ENCODE results near the gene ADGRD2. TPM values are rescaled to one million over a fixed set of nuclear protein-coding genes. Genes with fewer than 3 reads are reported as not detected.

ADGRD2 gene
- total and polyA plus RNA-seq, 2 of the 13 experiments (the other 11 are each of a cell fraction or from before 2014, with no cell fraction given): not detected

DNA sequence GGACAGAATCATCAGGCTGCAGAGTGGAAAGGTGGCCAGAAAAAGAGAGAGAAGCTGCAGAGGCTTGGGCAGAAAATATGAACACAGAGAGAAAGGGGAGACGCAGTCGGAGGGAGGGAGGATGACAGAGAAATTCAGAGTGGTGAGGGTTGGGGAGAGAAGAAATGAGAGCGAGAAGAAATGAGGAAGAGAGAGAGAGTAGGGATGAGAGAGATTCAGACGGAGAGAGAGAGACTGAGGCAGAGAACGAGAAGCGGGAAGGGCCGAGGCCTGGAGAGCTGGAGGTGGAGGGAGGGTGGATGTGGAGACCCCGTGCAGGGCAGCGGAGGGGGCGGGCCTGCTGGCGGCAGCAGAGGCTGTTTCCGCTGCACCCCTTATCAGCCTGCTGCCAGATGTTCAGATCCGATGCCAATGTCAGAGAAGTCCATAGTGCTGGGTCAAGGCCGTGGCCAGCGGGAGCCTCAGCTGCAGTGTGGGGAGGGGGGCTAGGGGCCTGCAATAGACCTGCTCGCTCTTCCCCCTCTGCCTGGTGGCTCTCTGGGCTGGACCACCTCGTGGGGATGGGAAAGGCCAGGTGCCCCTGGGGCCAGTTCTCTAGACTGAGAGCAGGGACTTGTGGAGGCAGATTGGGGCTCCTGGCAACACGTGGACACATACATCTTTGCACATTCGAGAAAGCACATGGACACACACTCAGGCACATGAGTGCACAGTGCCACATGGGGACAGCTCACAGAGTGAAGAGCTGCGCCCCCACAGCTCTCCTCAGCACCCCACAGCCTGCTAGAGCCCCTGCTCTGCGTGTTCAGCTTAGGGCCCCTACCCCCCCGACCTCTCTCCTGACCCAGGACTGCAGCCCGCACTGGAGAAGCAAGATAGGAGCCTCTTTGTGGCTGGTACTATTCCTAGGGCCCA lies 61.9 kb downstream of the ADGRD2 start (continued):
- TF ChIP-seq, protein P1, sequence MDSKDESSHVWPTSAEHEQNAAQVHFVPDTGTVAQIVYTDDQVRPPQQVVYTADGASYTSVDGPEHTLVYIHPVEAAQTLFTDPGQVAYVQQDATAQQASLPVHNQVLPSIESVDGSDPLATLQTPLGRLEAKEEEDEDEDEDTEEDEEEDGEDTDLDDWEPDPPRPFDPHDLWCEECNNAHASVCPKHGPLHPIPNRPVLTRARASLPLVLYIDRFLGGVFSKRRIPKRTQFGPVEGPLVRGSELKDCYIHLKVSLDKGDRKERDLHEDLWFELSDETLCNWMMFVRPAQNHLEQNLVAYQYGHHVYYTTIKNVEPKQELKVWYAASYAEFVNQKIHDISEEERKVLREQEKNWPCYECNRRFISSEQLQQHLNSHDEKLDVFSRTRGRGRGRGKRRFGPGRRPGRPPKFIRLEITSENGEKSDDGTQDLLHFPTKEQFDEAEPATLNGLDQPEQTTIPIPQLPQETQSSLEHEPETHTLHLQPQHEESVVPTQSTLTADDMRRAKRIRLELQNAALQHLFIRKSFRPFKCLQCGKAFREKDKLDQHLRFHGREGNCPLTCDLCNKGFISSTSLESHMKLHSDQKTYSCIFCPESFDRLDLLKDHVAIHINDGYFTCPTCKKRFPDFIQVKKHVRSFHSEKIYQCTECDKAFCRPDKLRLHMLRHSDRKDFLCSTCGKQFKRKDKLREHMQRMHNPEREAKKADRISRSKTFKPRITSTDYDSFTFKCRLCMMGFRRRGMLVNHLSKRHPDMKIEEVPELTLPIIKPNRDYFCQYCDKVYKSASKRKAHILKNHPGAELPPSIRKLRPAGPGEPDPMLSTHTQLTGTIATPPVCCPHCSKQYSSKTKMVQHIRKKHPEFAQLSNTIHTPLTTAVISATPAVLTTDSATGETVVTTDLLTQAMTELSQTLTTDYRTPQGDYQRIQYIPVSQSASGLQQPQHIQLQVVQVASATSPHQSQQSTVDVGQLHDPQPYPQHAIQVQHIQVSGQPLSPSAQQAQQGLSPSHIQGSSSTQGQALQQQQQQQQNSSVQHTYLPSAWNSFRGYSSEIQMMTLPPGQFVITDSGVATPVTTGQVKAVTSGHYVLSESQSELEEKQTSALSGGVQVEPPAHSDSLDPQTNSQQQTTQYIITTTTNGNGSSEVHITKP (CRISPR knock-in tag; IDR thresholded peaks at IDR 0.05; ENCODE audit: low read depth): peak; percentile 78; the same call in 1 of the 2 replicates
- TF ChIP-seq, protein P2, sequence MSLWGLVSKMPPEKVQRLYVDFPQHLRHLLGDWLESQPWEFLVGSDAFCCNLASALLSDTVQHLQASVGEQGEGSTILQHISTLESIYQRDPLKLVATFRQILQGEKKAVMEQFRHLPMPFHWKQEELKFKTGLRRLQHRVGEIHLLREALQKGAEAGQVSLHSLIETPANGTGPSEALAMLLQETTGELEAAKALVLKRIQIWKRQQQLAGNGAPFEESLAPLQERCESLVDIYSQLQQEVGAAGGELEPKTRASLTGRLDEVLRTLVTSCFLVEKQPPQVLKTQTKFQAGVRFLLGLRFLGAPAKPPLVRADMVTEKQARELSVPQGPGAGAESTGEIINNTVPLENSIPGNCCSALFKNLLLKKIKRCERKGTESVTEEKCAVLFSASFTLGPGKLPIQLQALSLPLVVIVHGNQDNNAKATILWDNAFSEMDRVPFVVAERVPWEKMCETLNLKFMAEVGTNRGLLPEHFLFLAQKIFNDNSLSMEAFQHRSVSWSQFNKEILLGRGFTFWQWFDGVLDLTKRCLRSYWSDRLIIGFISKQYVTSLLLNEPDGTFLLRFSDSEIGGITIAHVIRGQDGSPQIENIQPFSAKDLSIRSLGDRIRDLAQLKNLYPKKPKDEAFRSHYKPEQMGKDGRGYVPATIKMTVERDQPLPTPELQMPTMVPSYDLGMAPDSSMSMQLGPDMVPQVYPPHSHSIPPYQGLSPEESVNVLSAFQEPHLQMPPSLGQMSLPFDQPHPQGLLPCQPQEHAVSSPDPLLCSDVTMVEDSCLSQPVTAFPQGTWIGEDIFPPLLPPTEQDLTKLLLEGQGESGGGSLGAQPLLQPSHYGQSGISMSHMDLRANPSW (CRISPR knock-in tag; IDR thresholded peaks at IDR 0.05; ENCODE audit: borderline replicate concordance): no peak
- TF ChIP-seq ZMAT3 (CRISPR knock-in tag; conservative IDR thresholded peaks at IDR 0.05) (peak; percentile 57), GFI1 (CRISPR knock-in tag; IDR thresholded peaks at IDR 0.05; ENCODE audit: borderline replicate concordance) (no peak), GTF2F1 (IDR thresholded peaks at IDR 0.05; ENCODE audit: low read length) (no peak), KAT2B (IDR thresholded peaks at IDR 0.05; ENCODE audit: borderline replicate concordance, low read depth, low read length) (no peak), ZNF44 (CRISPR knock-in tag; IDR thresholded peaks at IDR 0.05) (no peak), HNRNPL (IDR thresholded peaks at IDR 0.05; ENCODE audit: low read depth, low read length) (peak; percentile 89)
- TF ChIP-seq, protein P3, sequence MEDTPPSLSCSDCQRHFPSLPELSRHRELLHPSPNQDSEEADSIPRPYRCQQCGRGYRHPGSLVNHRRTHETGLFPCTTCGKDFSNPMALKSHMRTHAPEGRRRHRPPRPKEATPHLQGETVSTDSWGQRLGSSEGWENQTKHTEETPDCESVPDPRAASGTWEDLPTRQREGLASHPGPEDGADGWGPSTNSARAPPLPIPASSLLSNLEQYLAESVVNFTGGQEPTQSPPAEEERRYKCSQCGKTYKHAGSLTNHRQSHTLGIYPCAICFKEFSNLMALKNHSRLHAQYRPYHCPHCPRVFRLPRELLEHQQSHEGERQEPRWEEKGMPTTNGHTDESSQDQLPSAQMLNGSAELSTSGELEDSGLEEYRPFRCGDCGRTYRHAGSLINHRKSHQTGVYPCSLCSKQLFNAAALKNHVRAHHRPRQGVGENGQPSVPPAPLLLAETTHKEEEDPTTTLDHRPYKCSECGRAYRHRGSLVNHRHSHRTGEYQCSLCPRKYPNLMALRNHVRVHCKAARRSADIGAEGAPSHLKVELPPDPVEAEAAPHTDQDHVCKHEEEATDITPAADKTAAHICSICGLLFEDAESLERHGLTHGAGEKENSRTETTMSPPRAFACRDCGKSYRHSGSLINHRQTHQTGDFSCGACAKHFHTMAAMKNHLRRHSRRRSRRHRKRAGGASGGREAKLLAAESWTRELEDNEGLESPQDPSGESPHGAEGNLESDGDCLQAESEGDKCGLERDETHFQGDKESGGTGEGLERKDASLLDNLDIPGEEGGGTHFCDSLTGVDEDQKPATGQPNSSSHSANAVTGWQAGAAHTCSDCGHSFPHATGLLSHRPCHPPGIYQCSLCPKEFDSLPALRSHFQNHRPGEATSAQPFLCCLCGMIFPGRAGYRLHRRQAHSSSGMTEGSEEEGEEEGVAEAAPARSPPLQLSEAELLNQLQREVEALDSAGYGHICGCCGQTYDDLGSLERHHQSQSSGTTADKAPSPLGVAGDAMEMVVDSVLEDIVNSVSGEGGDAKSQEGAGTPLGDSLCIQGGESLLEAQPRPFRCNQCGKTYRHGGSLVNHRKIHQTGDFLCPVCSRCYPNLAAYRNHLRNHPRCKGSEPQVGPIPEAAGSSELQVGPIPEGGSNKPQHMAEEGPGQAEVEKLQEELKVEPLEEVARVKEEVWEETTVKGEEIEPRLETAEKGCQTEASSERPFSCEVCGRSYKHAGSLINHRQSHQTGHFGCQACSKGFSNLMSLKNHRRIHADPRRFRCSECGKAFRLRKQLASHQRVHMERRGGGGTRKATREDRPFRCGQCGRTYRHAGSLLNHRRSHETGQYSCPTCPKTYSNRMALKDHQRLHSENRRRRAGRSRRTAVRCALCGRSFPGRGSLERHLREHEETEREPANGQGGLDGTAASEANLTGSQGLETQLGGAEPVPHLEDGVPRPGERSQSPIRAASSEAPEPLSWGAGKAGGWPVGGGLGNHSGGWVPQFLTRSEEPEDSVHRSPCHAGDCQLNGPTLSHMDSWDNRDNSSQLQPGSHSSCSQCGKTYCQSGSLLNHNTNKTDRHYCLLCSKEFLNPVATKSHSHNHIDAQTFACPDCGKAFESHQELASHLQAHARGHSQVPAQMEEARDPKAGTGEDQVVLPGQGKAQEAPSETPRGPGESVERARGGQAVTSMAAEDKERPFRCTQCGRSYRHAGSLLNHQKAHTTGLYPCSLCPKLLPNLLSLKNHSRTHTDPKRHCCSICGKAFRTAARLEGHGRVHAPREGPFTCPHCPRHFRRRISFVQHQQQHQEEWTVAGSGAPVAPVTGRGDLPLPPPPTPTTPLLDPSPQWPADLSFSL (CRISPR knock-in tag; IDR thresholded peaks at IDR 0.05): 0 out of 2 replicates have a peak, but pooled peaks have one; percentile 42
- TF ChIP-seq, protein P4, sequence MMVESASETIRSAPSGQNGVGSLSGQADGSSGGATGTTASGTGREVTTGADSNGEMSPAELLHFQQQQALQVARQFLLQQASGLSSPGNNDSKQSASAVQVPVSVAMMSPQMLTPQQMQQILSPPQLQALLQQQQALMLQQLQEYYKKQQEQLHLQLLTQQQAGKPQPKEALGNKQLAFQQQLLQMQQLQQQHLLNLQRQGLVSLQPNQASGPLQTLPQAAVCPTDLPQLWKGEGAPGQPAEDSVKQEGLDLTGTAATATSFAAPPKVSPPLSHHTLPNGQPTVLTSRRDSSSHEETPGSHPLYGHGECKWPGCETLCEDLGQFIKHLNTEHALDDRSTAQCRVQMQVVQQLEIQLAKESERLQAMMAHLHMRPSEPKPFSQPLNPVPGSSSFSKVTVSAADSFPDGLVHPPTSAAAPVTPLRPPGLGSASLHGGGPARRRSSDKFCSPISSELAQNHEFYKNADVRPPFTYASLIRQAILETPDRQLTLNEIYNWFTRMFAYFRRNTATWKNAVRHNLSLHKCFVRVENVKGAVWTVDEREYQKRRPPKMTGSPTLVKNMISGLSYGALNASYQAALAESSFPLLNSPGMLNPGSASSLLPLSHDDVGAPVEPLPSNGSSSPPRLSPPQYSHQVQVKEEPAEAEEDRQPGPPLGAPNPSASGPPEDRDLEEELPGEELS (CRISPR knock-in tag; IDR thresholded peaks at IDR 0.05): peak; percentile 60

All from HepG2 (cell line).